Subcutaneous abdominal adipose tissue (tissue), 5 donors: ENCODE data around the gene LPP.

Experiments used
- H3K27ac ChIP-seq: one replicate; pipeline ENCODE4 v1.7.0; 2013; ENCODE audit warnings: low read depth, mild to moderate bottlenecking, inconsistent platforms, low read length, moderate library complexity
- H3K27me3 ChIP-seq, 5 donors: one replicate each; pipeline ENCODE4 v1.7.0; 2013; ENCODE audit warnings: low read length in 5 of 5, inconsistent platforms in 1 of 5; ENCODE audit not compliant: control insufficient read depth in 5 of 5, insufficient read depth in 4 of 5
- H3K36me3 ChIP-seq, 5 donors: one replicate each; pipeline ENCODE4 v1.7.0; 2013; ENCODE audit warnings: low read length in 5 of 5; ENCODE audit not compliant: control insufficient read depth in 5 of 5, insufficient read depth in 5 of 5
- H3K4me1 ChIP-seq, 5 donors: one replicate each; pipeline ENCODE4 v1.7.0; 2013; ENCODE audit warnings: low read length in 5 of 5, mild to moderate bottlenecking in 3 of 5, moderate library complexity in 1 of 5; ENCODE audit not compliant: control insufficient read depth in 5 of 5, insufficient read depth in 5 of 5
- H3K4me3 ChIP-seq, 5 donors: one replicate each; pipeline ENCODE4 v1.7.0; 2013; ENCODE audit warnings: low read length in 5 of 5, low read depth in 1 of 5
- H3K9ac ChIP-seq, 5 donors: one replicate each; pipeline ENCODE4 v1.7.0; 2013; ENCODE audit warnings: low read length in 5 of 5, mild to moderate bottlenecking in 4 of 5, moderate library complexity in 3 of 5
- H3K9me3 ChIP-seq, 5 donors: one replicate each; pipeline ENCODE4 v1.7.0; 2013; ENCODE audit warnings: low read length in 5 of 5; ENCODE audit not compliant: control insufficient read depth in 5 of 5
- donor health status: healthy.
- donor health status: healthy.
- donor health status: healthy.
- donor health status: healthy.
- donor health status: healthy.

Gene LPP

DNA sequence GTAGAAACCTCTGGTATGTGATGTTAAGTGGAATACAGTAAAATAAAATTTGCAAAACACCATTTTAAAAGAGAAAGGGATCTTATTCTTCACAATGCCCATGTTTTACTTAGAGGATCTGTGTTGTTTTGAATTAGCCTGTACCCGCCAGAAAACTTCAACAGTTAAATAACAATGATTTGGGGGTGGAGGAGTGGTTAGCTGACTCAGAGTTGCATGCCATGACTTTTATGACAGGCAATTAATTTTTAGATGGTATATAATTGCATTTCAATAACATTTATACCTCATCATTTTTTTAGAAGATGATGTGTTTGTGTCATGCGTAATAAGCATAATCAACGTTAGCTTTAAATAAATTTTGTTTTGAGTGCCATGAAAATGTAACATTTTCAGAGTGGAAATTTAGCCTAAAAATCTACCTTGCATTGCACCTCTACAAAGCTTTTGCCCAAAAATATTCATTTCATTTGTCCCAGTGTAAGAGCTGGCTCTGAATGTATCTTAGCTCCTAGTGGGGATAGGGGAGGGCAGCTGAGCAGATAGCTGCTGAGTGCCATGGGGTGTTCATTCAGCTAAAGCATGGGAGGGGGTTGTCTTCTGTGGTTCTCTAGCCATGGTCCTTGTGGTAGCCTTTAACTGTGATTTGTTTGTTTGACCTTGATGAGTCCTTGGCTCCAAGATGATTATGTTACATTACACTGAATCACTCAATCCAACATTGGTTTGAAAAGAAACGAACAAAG lies 379.8 kb downstream of the LPP start:
- Histone ChIP-seq H3K4me1 (peaks cover 0 to 4% (median 0%) of the 10 kb centered on the region in 5 donors), H3K9ac (no peak overlapping the region), H3K27ac (no peak overlapping the region), H3K9me3 (no peaks in the 10 kb centered on the region), H3K36me3 (no peaks in the 10 kb centered on the region), H3K27me3 (no peaks in the 10 kb centered on the region), H3K4me3 (no peak overlapping the region)

DNA sequence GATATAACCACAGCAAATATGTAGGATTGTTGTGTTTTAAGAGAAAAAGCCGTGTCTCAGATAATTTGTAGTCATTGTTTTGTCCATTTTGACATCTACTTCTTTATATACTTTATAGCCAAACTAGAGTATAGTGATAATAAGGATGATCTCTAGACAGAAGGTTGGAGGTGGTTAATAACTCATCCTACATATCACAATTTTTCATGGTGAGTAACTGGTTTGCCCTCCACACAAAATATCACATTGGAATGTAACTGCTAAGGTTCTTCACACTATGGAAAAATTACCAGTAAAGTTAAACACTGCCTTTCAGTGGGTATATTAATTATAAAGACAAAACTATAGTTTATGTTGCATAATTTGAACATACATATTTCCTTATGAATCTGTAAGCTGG lies 380.7 kb downstream of the LPP start:
- H3K4me3 ChIP-seq, result no peak overlapping the region
- H3K4me1 ChIP-seq, result peaks cover 0 to 4% (median 0%) of the 10 kb centered on the region in 5 donors
- no peaks in the 10 kb centered on the region for H3K27me3 ChIP-seq
- H3K27ac ChIP-seq, result no peak overlapping the region
- H3K9me3 ChIP-seq, result no peaks in the 10 kb centered on the region
- no peak overlapping the region for H3K9ac ChIP-seq
- no peaks in the 10 kb centered on the region for H3K36me3 ChIP-seq

DNA sequence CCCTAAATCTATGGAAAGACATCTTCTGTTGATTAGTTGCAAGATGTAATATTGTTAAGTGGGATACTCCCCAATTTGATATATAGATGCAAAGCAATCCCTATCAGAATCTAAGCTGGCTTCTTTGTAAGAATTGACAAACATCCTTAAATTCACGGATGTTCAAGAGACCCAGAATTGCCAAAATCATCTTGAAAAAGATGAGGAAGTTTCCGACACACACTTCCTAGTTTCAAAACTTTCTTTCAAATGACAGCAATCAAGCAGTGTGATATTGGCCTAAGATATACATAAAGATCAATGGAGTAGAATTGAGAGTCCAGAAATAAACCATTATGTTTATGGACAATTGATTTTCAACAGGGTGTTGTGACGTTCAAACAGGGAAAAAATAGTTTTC lies 383.6 kb downstream of the LPP start:
- Histone ChIP-seq H3K27ac (no peak overlapping the region), H3K27me3 (no peaks in the 10 kb centered on the region), H3K4me1 (no peaks in the 10 kb centered on the region), H3K36me3 (no peaks in the 10 kb centered on the region), H3K9ac (no peak overlapping the region), H3K9me3 (no peaks in the 10 kb centered on the region), H3K4me3 (no peak overlapping the region)

DNA sequence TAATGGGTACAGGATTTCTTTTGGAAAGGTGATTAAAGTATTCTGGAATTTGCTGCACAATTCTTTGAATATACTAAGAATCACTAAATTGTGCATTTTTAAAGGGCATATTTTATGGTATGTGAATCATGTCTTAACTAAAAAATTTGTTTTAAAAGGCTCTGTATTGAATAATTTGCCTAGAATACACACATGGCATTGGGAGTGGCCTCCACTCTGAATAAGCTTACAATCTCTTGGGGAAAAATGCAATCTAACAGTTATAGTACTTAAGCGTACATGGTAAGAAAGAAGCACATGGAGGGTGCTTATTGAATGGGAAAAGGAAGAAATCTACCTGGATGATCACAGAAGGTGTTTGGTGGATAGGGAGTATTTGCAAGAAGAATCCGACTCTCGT lies 385.1 kb downstream of the LPP start:
- H3K27ac ChIP-seq, result no peak overlapping the region
- H3K9ac ChIP-seq, result no peak overlapping the region
- H3K4me3 ChIP-seq, result no peak overlapping the region
- H3K27me3 ChIP-seq, result no peaks in the 10 kb centered on the region
- H3K36me3 ChIP-seq, result no peaks in the 10 kb centered on the region
- H3K9me3 ChIP-seq, result no peaks in the 10 kb centered on the region
- no peaks in the 10 kb centered on the region for H3K4me1 ChIP-seq

DNA sequence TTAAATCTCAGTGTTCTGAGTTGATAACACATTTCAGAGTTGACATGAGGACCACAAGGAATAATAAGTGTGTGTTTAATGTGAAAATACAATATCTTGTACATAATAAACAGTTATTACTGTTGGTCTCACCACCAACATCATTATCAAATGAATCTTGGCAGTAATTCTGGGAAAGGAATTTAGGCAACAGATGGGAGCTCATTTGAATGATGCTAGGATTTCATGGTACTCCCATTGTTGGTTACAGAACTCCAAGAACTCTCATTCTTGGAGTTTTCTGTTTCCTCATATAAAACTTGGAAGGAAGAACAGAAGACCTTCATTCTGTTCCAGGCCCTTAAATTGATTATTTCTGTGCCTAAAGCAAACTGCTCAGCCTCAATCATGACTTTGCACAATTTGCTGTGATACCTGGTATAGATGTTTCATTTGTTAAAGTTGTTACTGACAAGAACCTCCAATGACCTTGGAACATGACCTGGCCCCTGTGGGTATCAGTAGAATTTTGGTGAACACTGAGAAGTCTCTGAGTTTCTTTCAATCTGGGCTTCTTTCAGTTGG lies 385.8 kb downstream of the LPP start:
- Histone ChIP-seq H3K4me1 (no peaks in the 10 kb centered on the region), H3K9ac (no peak overlapping the region), H3K27me3 (no peaks in the 10 kb centered on the region)

DNA sequence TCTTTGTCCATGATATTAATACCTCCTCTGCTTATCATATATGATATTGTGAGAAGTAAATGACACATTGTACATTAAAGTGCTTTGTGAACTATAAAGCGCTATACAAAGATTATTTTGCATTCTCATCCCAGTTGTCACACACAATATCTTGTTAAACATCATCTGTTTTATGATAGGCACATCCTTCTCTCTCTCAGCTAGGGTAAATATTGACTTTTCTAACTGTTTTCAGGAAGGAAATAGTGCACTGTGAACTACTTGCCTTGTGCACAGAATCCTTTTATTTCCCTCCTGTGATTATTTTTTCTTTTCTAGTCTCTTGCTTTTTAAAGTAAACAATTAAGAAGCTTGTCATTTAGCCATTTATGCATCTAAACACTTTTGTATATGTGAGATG lies 388.2 kb downstream of the LPP start:
- Histone ChIP-seq H3K4me1 (no peaks in the 10 kb centered on the region), H3K4me3 (no peak overlapping the region), H3K27ac (no peak overlapping the region), H3K36me3 (peaks cover 0 to 6% (median 0%) of the 10 kb centered on the region in 5 donors), H3K9me3 (no peaks in the 10 kb centered on the region), H3K27me3 (no peaks in the 10 kb centered on the region), H3K9ac (no peak overlapping the region)

More for the DNA sequence above, 385.8 kb downstream of the LPP start:
- H3K9me3 ChIP-seq, result no peaks in the 10 kb centered on the region
- H3K27ac ChIP-seq, result no peak overlapping the region
- no peaks in the 10 kb centered on the region for H3K36me3 ChIP-seq
- no peak overlapping the region for H3K4me3 ChIP-seq

DNA sequence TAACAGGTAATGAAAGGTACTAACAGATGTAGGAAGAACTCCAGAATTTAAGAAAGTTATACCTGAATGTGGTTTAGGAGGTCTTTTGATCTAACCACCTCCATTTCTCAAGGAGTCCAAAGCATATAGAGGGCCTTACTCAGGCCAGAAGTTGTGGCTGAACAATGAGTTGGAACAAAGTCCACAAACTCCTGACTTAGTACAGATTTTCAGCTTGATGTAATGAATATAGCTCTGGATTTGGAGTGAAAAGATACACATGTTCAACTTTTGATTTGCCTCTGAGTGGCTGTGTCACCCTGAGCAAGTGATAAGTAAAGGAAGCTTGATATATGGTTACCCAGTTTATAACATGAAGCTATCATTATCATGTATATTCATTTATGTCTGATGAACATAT lies 390.1 kb downstream of the LPP start:
- Histone ChIP-seq H3K9me3 (no peaks in the 10 kb centered on the region), H3K4me1 (no peaks in the 10 kb centered on the region), H3K4me3 (no peak overlapping the region), H3K9ac (no peak overlapping the region), H3K27me3 (no peaks in the 10 kb centered on the region), H3K27ac (no peak overlapping the region), H3K36me3 (peaks cover 0 to 6% (median 0%) of the 10 kb centered on the region in 5 donors)

DNA sequence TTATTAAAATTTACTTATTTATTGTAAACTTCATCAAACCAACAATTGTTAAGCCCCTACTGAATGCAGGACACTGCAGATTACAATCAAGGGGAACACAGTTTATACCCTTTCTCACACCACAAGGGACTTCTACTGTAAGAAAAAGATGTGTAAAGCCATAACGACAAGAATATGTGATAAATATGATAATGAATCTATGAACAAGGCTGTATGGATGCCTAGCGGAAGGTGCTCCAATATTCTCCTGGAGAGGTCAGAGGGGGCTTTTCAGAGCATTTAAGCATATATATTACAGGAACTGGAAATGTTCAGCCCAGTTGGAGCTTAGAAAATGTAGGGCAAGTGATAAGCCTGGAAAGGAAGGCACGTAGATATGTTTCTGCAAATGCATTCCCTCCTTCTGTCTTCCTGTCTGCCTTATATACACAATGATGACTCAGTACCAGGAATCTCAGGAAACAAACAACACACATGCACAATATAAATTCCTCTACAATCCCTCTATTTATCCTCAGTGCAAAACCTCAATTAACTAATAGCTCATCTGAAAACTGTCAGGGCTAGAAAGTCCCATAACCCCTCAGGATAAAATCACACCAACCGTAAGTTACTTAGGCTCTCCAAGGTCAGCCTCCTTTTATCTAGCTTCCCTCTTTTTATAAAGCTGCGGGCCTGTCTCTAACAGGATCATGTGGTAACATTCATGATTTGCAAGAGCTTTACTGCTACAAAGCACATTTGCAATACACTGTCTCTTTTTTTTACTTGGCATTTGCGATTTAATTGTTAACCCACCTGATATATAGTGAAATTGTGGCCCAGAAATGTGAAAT lies 393.1 kb downstream of the LPP start:
- Histone ChIP-seq H3K9ac (no peak overlapping the region), H3K4me3 (no peak overlapping the region), H3K9me3 (no peaks in the 10 kb centered on the region), H3K36me3 (peaks cover 0 to 6% (median 0%) of the 10 kb centered on the region in 5 donors), H3K27me3 (no peaks in the 10 kb centered on the region), H3K27ac (no peak overlapping the region), H3K4me1 (no peaks in the 10 kb centered on the region)

DNA sequence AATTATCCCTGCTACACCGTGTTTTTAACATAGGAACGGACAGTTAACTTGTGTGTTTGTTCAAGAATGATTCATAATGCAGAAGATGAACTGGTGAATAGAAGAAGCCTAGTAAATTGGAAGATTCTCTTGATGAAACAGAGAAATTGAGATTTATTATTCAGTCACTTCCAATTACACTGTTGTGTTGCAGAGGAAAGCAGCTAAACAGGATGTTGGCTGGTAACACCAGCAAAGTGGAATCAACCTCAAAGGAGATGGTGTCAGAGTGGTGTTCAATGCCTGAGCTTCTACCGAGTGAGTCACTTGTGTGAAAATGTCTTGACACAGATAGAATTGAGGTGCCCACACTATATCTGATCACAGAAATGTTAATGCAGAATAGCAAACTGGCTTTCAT lies 399.6 kb downstream of the LPP start:
- Histone ChIP-seq H3K9ac (no peak overlapping the region), H3K27ac (no peak overlapping the region), H3K4me1 (peaks cover 0 to 5% (median 0%) of the 10 kb centered on the region in 5 donors), H3K27me3 (no peaks in the 10 kb centered on the region), H3K9me3 (no peaks in the 10 kb centered on the region), H3K4me3 (no peak overlapping the region), H3K36me3 (no peaks in the 10 kb centered on the region)

DNA sequence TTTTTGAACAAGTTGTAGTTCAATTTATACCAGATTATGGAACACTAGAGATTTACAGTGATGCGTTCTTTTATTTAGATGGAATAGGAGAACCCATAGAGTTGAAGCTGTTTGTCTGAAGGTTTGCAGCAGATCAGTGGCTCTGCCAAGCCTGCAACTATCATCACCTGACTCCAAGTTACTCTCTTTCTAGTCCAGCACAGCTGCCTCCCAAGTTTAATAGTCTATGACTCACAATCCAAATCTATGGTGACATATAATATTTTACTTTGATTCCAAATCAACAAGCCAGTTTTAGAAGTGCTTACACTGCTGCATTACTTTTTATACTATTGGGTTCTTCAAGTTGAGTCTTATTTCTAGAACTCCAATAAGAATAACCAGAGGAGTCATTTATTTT lies 400.4 kb downstream of the LPP start:
- H3K4me1 ChIP-seq, result peaks cover 0 to 5% (median 0%) of the 10 kb centered on the region in 5 donors
- no peak overlapping the region for H3K9ac ChIP-seq
- H3K9me3 ChIP-seq, result no peaks in the 10 kb centered on the region
- no peak overlapping the region for H3K27ac ChIP-seq
- no peaks in the 10 kb centered on the region for H3K27me3 ChIP-seq
- H3K4me3 ChIP-seq, result no peak overlapping the region
- H3K36me3 ChIP-seq, result no peaks in the 10 kb centered on the region
